ENCODE results near the gene TMEM126B. TPM values are rescaled to one million over a fixed set of nuclear protein-coding genes. Genes with fewer than 3 reads are reported as not detected.

TMEM126B gene
- total and polyA plus RNA-seq, 10 of the 15 experiments (the other 5 are each of a cell fraction or from before 2014, with no cell fraction given) = 36.9 to 117 (median 70.3) TPM

- TF ChIP-seq ZBTB4 (CRISPR knock-in tag; IDR thresholded peaks at IDR 0.05) (no peak), NBN (IDR thresholded peaks at IDR 0.05) (peak; percentile 67), NR2C2 (IDR thresholded peaks at IDR 0.05; ENCODE audit: borderline replicate concordance, control insufficient read depth, insufficient read length, low read depth) (no peak), IKZF2 (IDR thresholded peaks at IDR 0.05) (0 out of 4 replicates have a peak, but pooled peaks of 1 of the 2 experiments have one; percentile 6), TARDBP (IDR thresholded peaks at IDR 0.05; ENCODE audit: borderline replicate concordance) (no peak), SRF (IDR thresholded peaks at IDR 0.05; ENCODE audit: low read depth in 2 of 2, low read length in 2 of 2) (peak; percentile 39 to 58; a peak in 1 of 4 replicates), GABPA (IDR thresholded peaks at IDR 0.05; ENCODE audit: low read depth) (peak; percentile 79), ZBTB40 (IDR thresholded peaks at IDR 0.05; ENCODE audit: borderline replicate concordance) (peak; percentile 71; the same call in 1 of the 2 replicates), HCFC1 (IDR thresholded peaks at IDR 0.05; ENCODE audit: low read length) (peak; percentile 68), WRNIP1 (IDR thresholded peaks at IDR 0.05; ENCODE audit: borderline replicate concordance, low read depth, low read length) (no peak), SMAD5 (IDR thresholded peaks at IDR 0.05; ENCODE audit: low read depth) (peak; percentile 89; the same call in 1 of the 2 replicates), NFXL1 (IDR thresholded peaks at IDR 0.05; ENCODE audit: borderline replicate concordance) (no peak), ZNF622 (IDR thresholded peaks at IDR 0.05) (no peak), SKIL (IDR thresholded peaks at IDR 0.05; ENCODE audit: low read depth, poor library complexity, severe bottlenecking) (no peak), ZNF217 (IDR thresholded peaks at IDR 0.05) (no peak), RCOR1 (conservative IDR thresholded peaks at IDR 0.05; ENCODE audit: low read depth, low read length) (no peak)
- TF ChIP-seq, protein P1, sequence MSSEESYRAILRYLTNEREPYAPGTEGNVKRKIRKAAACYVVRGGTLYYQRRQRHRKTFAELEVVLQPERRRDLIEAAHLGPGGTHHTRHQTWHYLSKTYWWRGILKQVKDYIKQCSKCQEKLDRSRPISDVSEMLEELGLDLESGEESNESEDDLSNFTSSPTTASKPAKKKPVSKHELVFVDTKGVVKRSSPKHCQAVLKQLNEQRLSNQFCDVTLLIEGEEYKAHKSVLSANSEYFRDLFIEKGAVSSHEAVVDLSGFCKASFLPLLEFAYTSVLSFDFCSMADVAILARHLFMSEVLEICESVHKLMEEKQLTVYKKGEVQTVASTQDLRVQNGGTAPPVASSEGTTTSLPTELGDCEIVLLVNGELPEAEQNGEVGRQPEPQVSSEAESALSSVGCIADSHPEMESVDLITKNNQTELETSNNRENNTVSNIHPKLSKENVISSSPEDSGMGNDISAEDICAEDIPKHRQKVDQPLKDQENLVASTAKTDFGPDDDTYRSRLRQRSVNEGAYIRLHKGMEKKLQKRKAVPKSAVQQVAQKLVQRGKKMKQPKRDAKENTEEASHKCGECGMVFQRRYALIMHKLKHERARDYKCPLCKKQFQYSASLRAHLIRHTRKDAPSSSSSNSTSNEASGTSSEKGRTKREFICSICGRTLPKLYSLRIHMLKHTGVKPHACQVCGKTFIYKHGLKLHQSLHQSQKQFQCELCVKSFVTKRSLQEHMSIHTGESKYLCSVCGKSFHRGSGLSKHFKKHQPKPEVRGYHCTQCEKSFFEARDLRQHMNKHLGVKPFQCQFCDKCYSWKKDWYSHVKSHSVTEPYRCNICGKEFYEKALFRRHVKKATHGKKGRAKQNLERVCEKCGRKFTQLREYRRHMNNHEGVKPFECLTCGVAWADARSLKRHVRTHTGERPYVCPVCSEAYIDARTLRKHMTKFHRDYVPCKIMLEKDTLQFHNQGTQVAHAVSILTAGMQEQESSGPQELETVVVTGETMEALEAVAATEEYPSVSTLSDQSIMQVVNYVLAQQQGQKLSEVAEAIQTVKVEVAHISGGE (CRISPR knock-in tag; IDR thresholded peaks at IDR 0.05) = no peak
Measured at GRCh38 chr11:85647604-85648299, 19.4 kb downstream of the TMEM126B start, which contains the start of gene TMEM126A (continued).

All from GM12878 (cell line).